ENCODE results near the gene REPIN1.

REPIN1 gene

GRCh38 chr7:150361402-150361801, 7.2 kb upstream of the REPIN1 start:
- no peak overlapping the region for H3K27ac ChIP-seq (ENCODE audit: low read depth, low read length)
- no peak overlapping the region for H3K4me3 ChIP-seq (ENCODE audit: low read depth, low read length)
- H3K4me1 ChIP-seq (ENCODE audit: control insufficient read depth, insufficient read depth, low read length), result peaks cover 41% of the 10 kb centered on the region
- H3K9me3 ChIP-seq (ENCODE audit: control insufficient read depth, insufficient read depth, low read length), result no peaks in the 10 kb centered on the region
- no peak overlapping the region for H3K9ac ChIP-seq (ENCODE audit: low read depth, low read length)
- no peaks in the 10 kb centered on the region for H3K27me3 ChIP-seq (ENCODE audit: control insufficient read depth, insufficient read depth, low read length)
- H3K36me3 ChIP-seq (ENCODE audit: control insufficient read depth, insufficient read depth, low read length), result no peaks in the 10 kb centered on the region

GRCh38 chr7:150361807-150362621, 6.6 kb upstream of the REPIN1 start:
- H3K27ac ChIP-seq (ENCODE audit: low read depth, low read length), result no peak overlapping the region
- H3K4me1 ChIP-seq (ENCODE audit: control insufficient read depth, insufficient read depth, low read length), result peaks cover 37% of the 10 kb centered on the region

GRCh38 chr7:150363370-150363769, 5.3 kb upstream of the REPIN1 start:
- Histone ChIP-seq H3K27me3 (ENCODE audit: control insufficient read depth, insufficient read depth, low read length) (no peaks in the 10 kb centered on the region), H3K27ac (ENCODE audit: low read depth, low read length) (no peak overlapping the region), H3K4me1 (ENCODE audit: control insufficient read depth, insufficient read depth, low read length) (peaks cover 35% of the 10 kb centered on the region), H3K9me3 (ENCODE audit: control insufficient read depth, insufficient read depth, low read length) (no peaks in the 10 kb centered on the region), H3K36me3 (ENCODE audit: control insufficient read depth, insufficient read depth, low read length) (no peaks in the 10 kb centered on the region), H3K4me3 (ENCODE audit: low read depth, low read length) (no peak overlapping the region), H3K9ac (ENCODE audit: low read depth, low read length) (no peak overlapping the region)

More at GRCh38 chr7:150361807-150362621, 6.6 kb upstream of the REPIN1 start:
- H3K9ac ChIP-seq (ENCODE audit: low read depth, low read length), result no peak overlapping the region
- H3K4me3 ChIP-seq (ENCODE audit: low read depth, low read length), result no peak overlapping the region
- H3K27me3 ChIP-seq (ENCODE audit: control insufficient read depth, insufficient read depth, low read length), result no peaks in the 10 kb centered on the region
- H3K36me3 ChIP-seq (ENCODE audit: control insufficient read depth, insufficient read depth, low read length), result no peaks in the 10 kb centered on the region
- H3K9me3 ChIP-seq (ENCODE audit: control insufficient read depth, insufficient read depth, low read length), result no peaks in the 10 kb centered on the region

DNA sequence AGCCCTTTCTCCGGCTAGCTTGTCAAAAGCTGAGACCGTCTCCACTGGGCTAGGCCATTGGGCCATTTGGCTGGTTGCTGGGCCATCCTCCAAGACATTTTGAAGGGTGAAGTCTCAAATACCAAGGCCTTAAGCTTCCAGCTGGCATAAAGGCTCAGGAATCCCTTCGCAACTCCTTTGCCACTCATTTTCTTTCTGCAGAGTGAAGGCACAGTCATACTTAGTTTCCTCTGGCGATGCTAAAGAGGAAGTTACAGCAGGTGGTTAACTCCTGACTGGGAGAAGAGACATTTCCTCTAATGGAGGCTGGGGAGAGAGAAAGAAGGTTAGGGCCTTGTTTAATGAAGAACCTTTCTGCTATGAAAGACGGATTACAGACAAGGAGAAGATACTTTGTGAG, 4.8 kb upstream of the REPIN1 start:
- no peak overlapping the region for H3K9ac ChIP-seq (ENCODE audit: low read depth, low read length)
- H3K9me3 ChIP-seq (ENCODE audit: control insufficient read depth, insufficient read depth, low read length), result no peaks in the 10 kb centered on the region
- no peaks in the 10 kb centered on the region for H3K27me3 ChIP-seq (ENCODE audit: control insufficient read depth, insufficient read depth, low read length)
- H3K4me1 ChIP-seq (ENCODE audit: control insufficient read depth, insufficient read depth, low read length), result peaks cover 35% of the 10 kb centered on the region
- H3K36me3 ChIP-seq (ENCODE audit: control insufficient read depth, insufficient read depth, low read length), result no peaks in the 10 kb centered on the region
- H3K4me3 ChIP-seq (ENCODE audit: low read depth, low read length), result no peak overlapping the region
- H3K27ac ChIP-seq (ENCODE audit: low read depth, low read length), result no peak overlapping the region

GRCh38 chr7:150365194-150365593, 3.4 kb upstream of the REPIN1 start:
- Histone ChIP-seq H3K27me3 (ENCODE audit: control insufficient read depth, insufficient read depth, low read length) (no peaks in the 10 kb centered on the region), H3K4me3 (ENCODE audit: low read depth, low read length) (no peak overlapping the region), H3K9ac (ENCODE audit: low read depth, low read length) (no peak overlapping the region), H3K36me3 (ENCODE audit: control insufficient read depth, insufficient read depth, low read length) (peaks cover 6% of the 10 kb centered on the region), H3K9me3 (ENCODE audit: control insufficient read depth, insufficient read depth, low read length) (no peaks in the 10 kb centered on the region), H3K4me1 (ENCODE audit: control insufficient read depth, insufficient read depth, low read length) (peaks cover 45% of the 10 kb centered on the region), H3K27ac (ENCODE audit: low read depth, low read length) (no peak overlapping the region)

DNA sequence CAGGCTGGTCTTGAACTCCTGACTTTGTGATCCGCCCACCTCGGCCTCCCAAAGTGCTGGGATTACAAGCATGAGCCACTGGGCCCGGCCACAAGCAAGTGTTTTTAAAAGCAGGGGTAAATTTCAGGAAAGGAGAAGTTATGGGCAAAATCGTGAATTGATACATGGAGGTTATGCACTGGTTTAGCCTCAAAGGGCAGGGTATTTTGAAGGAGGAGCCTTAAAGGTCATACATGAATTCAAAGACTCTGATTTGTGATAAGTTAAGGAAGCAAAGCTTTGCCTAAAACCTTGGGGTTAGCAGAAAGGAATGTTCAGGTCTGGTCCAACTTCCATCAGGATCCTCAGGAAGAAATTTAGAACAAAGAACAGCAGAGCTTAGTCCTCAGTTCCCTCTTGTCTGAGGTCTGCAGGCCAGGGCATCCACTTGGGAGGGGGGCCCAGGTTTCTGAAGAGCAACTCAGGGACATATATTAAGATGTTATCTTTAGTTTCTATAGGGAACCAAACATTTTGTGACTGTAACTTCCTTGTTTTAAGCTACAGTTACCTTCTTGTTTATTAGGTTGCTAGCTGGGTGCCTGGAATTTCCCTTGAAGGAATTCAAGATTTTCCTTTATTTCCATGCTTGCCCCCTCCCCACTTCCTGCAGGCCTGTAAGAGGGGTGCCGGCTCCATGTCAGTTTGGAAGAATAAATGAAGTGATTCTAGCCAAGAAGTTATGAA, 2.8 kb upstream of the REPIN1 start:
- Histone ChIP-seq H3K9me3 (ENCODE audit: control insufficient read depth, insufficient read depth, low read length) (no peaks in the 10 kb centered on the region), H3K4me1 (ENCODE audit: control insufficient read depth, insufficient read depth, low read length) (peaks cover 50% of the 10 kb centered on the region), H3K9ac (ENCODE audit: low read depth, low read length) (no peak overlapping the region; the same call in 1 of the 2 replicates), H3K4me3 (ENCODE audit: low read depth, low read length) (no peak overlapping the region), H3K27me3 (ENCODE audit: control insufficient read depth, insufficient read depth, low read length) (no peaks in the 10 kb centered on the region), H3K36me3 (ENCODE audit: control insufficient read depth, insufficient read depth, low read length) (peaks cover 13% of the 10 kb centered on the region), H3K27ac (ENCODE audit: low read depth, low read length) (peak overlapping the region; percentile 68)

GRCh38 chr7:150367677-150368095, 936 bp upstream of the REPIN1 start:
- Histone ChIP-seq H3K4me3 (ENCODE audit: low read depth, low read length) (peak overlapping the region; percentile 85), H3K27me3 (ENCODE audit: control insufficient read depth, insufficient read depth, low read length) (no peaks in the 10 kb centered on the region), H3K9me3 (ENCODE audit: control insufficient read depth, insufficient read depth, low read length) (no peaks in the 10 kb centered on the region), H3K4me1 (ENCODE audit: control insufficient read depth, insufficient read depth, low read length) (peaks cover 36% of the 10 kb centered on the region), H3K9ac (ENCODE audit: low read depth, low read length) (peak overlapping the region; percentile 90), H3K27ac (ENCODE audit: low read depth, low read length) (peak overlapping the region; percentile 97), H3K36me3 (ENCODE audit: control insufficient read depth, insufficient read depth, low read length) (peaks cover 29% of the 10 kb centered on the region)

DNA sequence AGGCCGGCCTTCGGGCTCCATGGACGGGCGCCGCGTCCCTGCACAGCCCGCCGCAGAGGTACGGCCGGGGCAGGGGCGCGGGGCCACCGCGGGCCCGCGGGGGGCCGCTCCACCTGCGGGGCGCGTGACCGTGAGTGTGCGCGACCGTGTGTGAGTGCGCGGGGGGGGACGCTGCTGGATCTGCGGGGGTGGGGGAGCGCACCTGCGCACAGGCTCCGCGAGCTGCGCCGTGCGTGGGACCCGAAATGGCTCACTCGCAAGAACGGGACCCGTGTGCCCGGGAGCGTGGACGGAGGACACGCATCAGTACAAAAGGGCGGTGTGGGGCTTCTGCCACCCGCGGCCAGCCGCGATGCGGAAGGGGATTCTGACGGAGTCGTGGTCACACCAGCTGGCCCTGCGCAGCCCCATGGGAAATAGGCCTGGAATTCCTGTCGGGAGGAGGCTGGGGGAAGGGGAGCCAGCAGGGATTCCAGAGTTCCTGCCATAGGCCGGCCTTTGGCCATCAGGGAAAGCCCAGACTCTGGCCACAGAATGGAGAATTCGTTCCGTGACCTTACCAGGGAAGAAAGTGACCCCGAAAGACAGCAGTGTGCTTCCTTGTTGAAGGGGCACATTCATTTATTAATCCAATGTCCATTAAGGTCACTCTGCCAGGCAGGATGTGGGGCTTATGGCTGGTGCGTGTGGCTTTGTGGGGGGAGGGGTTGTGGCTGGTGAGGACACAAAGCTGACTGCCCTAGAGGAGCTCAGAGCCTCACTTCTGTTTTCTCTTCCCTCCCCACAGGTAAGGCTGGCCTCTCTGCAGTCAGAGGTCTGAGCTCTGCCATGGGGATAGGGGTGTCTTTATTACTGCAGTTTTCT, 494 bp downstream of the REPIN1 start:
- Histone ChIP-seq H3K36me3 (ENCODE audit: control insufficient read depth, insufficient read depth, low read length) (peaks cover 43% of the 10 kb centered on the region), H3K4me1 (ENCODE audit: control insufficient read depth, insufficient read depth, low read length) (peaks cover 32% of the 10 kb centered on the region), H3K27ac (ENCODE audit: low read depth, low read length) (peak overlapping the region; percentile 97)

DNA sequence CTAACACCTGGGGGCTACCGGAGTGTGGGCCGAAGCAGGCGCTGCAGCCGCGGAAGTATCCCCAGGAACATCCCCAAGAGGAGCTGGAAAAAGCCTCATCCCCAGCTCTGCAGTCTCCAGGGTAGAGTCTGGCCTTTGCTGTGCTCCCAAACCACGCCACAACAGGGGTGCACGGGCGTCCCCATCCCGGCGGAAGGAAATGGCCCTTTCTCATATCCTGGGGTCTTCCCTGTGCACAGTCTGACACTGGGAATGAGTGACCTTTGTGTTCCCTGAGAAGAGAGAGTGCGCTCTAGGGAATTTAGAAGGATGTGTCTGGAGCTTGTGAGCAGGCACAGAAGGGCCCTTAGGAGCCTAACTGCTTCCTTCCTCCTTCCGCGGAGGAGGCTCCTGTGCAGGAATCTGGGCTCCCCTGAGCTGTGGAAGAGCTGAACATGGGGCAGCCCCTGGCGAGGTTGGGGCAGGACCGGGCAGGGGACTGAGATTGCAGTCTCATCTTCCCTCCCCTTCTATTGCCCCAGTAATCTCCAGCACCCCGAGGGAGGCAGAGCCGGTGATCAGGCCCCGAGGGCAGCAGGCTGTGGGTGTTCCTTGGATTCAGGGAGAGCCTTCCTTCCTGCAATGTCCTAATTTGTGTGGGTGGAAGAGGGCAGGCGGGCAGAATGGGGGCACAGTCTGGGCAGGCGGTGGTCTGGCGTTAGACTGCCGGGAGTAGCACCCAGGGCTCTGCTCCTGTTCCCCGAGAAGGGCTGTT, 1.3 kb downstream of the REPIN1 start:
- peak overlapping the region; percentile 90 for H3K9ac ChIP-seq (ENCODE audit: low read depth, low read length)
- H3K36me3 ChIP-seq (ENCODE audit: control insufficient read depth, insufficient read depth, low read length), result peaks cover 48% of the 10 kb centered on the region
- peak overlapping the region; percentile 85 for H3K4me3 ChIP-seq (ENCODE audit: low read depth, low read length)
- no peaks in the 10 kb centered on the region for H3K27me3 ChIP-seq (ENCODE audit: control insufficient read depth, insufficient read depth, low read length)
- H3K27ac ChIP-seq (ENCODE audit: low read depth, low read length), result peak overlapping the region; percentile 97
- H3K4me1 ChIP-seq (ENCODE audit: control insufficient read depth, insufficient read depth, low read length), result peaks cover 32% of the 10 kb centered on the region
- H3K9me3 ChIP-seq (ENCODE audit: control insufficient read depth, insufficient read depth, low read length), result no peaks in the 10 kb centered on the region

More for the DNA sequence above, 494 bp downstream of the REPIN1 start:
- Histone ChIP-seq H3K4me3 (ENCODE audit: low read depth, low read length) (peak overlapping the region; percentile 85), H3K27me3 (ENCODE audit: control insufficient read depth, insufficient read depth, low read length) (no peaks in the 10 kb centered on the region), H3K9ac (ENCODE audit: low read depth, low read length) (peak overlapping the region; percentile 90), H3K9me3 (ENCODE audit: control insufficient read depth, insufficient read depth, low read length) (no peaks in the 10 kb centered on the region)

- H3K27ac ChIP-seq (ENCODE audit: low read depth, low read length), result peak overlapping the region; percentile 97
- H3K4me3 ChIP-seq (ENCODE audit: low read depth, low read length), result peak overlapping the region; percentile 85; the same call in 1 of the 2 replicates
- H3K9ac ChIP-seq (ENCODE audit: low read depth, low read length), result peak overlapping the region; percentile 90; the same call in 1 of the 2 replicates
- H3K9me3 ChIP-seq (ENCODE audit: control insufficient read depth, insufficient read depth, low read length), result no peaks in the 10 kb centered on the region
- H3K27me3 ChIP-seq (ENCODE audit: control insufficient read depth, insufficient read depth, low read length), result no peaks in the 10 kb centered on the region
- H3K4me1 ChIP-seq (ENCODE audit: control insufficient read depth, insufficient read depth, low read length), result peaks cover 35% of the 10 kb centered on the region
- H3K36me3 ChIP-seq (ENCODE audit: control insufficient read depth, insufficient read depth, low read length), result peaks cover 48% of the 10 kb centered on the region
Observed at GRCh38 chr7:150370612-150371071, 2.0 kb downstream of the REPIN1 start.
